GM18508 (cell line): ENCODE data around the gene SIL1.

Experiments
- ATAC-seq: cut with Tn5 transposase; IDR thresholded peaks from one replicate; pipeline ENCODE4 v1.9.1; 2021; ENCODE audit warnings: moderate number of reproducible peaks; ENCODE audit not compliant: insufficient read depth, unreplicated experiment

The SIL1 gene

DNA sequence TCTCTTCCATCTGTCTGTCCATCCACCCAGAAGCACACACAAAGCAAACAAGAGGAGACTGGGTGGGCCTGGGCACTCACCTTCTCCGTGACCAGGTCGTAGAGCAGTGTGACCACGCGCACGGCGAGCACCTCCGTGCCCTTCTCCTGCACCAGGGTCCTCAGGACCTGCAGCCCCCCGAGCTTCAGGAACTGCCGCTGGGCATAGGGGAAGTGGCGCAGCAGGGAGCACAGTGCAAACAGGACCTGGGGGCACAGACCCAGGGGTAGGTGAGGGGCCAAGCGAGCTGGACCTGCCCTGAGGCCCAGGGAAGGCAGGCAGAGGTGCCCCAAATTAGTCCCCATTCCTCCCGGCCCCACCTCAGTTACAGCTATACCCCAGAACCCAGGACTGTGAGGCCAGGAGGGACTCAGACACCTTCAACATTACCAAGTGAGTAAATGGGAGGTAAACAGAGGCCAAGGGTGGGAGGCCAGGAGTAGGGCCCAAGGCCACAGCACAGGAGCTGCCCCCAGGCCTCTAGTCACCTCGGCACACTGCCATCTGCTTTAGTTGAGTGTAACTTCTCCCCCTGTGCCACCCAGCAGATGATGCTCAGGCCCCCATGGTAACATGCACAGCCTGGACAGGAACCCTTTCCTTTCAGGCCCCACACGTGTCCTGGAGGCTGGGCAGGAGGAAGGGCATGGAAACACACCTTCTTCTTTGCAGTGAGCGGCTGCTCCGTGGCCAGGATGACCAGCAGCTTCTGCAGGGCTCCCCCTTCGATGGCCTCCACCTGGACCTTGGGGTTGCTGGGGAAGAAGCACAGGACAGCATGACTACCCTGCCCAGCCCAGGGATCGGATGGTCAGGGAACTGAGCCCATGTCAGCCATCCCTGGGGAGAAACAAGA lies 246.8 kb downstream of the SIL1 start:
- ATAC-seq = no peak

DNA sequence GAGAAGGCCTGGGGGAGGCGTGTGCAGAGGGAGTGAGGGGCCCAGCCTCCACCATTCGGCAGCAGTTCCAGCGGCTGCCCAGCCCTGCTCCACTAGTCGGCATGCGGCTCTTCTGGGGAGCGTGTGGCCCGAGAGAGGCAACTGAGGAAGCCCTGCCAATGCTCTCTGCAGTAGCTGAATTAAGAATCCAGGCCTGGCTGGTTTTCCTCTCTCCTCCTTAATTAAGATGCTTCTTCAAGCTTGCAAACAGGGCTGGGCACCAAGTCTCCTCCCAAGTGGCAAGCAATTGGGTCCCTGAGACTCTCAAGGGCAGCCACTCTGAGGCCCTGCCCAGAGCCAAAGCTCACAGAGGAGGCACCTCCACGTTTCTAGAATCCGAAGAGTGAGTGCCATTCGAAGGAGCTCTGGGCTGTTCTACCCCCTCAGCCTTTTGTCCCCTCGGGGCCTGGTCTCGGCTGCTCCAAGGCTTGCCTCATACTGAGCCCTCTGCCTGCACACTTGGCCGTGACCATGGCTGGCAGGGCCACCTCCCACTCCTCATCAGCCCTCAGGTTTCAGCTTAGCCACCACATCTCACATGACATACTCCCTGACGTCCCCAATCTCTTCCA lies 247.6 kb downstream of the SIL1 start:
- ATAC-seq = no peak

DNA sequence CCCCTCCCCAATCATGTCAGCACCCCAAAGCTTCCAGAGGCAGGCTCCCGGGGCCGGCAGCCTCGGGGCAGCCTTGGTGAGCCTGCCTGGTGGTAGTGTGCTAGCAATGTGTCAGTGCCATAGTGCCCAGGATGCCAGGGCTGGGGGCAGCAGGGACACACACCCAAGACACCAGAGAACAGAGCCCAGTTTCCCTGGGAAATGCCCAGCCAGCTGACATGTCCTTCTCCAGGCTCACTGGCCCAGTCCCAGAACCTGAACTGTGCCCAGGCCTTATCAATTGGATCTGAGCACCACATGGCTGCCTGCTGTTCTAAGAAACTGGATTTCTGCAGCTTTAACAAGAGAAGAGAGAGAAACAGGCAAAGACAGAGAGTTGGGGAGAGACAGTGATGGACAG lies 248.2 kb downstream of the SIL1 start:
- no peak for ATAC-seq

DNA sequence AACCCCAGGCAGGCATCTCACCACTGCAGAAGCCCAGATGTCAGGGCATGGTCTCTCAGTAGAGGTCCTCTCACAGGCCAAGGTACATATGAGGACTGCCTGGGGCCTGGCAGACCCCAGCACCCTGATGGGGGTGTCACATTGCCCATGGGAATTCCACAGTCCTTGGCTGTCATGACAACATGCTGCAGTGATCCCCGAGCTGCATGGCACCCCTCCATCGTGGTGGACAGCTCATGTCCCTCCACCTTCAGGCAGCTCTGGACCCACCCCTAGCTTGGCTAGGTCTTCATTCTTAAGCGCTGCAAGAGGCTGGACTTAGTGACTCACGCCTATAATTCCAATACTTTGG lies 249.0 kb downstream of the SIL1 start:
- no peak for ATAC-seq

DNA sequence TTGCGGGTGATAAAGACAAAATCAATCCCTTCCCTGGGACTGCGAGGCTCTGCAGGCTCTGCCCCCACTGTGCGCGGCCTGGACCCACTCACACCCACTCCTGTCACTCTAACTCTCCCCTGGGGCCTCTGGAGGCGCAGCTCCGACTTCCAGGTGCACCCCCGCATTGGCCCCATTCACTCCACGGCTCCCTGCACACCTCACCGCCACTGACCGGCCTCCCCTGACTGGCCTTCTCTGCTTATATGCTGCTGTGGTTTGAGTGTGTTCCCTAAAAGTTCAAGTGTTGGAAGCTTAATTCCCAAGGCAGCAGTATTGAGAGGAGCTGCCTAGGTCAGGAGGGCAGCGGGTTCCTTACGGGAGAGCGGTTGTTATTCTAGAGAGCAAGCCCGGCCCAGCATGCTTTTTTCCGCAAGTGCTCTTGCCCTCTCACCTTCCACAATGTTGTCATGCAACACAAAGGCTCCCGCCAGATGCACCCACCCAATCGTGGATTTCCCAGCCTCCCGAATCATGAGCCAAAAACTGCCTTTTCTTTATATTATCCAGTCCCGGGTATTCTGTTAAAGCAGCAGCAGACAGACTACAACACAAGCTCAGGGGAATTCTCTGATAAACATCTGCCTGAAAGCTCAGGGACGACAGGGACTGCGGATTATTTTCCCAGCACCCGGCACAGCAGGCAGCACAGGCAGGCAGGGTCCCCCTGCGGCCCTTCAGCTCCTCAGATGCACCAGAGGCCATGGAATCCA lies 249.5 kb downstream of the SIL1 start:
- no peak for ATAC-seq

DNA sequence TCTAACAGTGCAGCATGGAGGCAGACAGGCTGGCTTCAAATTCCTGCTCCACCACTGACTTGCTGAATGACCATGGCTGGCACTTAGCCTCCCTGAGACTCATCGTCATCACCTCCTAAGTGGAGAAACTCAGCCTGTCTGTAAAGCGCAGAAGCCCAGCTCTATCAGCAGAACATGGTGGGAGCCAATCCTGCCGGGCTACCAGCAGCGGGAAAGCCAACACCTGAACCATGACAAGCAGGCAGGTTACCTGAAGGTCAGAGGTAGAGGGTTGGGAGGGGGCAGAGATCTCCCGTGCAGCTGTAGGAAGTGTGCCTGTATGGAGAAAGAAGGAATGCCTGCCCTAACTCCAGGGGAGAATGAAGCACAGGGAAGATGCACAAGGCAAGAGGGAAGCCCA lies 250.4 kb downstream of the SIL1 start:
- no peak for ATAC-seq

DNA sequence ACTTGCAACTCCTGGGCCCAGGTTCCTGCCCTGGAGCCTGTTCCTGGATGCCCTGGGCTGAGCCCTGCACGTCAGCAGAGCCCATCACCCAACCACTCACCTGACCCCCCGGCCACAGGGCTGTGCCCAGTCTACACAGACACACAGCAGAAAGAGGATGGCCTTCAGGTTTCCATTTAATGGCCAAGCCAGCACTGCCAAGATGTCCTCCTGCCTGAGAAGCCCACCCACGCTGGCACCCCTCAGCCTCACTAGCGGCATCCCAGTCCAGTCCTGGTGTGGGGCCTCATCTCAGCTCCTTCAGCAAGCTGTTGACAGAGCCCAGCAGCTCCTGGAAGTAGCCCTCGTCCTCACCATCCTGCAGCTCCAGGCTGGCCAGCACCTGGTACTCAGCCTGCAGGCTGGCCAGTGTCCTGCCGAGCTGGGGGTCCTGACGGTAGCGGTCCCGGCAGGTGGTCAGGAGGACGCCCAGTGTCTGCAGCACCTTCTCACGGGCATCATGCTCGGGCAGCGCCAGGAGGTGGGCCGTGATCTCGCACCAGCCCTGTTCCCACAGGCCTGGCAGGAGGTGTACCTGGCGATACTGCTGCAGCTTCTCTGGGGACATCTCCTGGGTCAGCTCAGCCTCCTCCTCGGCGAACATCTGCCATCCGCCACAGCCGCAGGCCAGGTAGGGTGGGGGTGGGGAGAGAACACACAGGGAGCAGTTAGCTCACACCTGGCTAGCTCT lies 251.2 kb downstream of the SIL1 start:
- ATAC-seq = no peak

DNA sequence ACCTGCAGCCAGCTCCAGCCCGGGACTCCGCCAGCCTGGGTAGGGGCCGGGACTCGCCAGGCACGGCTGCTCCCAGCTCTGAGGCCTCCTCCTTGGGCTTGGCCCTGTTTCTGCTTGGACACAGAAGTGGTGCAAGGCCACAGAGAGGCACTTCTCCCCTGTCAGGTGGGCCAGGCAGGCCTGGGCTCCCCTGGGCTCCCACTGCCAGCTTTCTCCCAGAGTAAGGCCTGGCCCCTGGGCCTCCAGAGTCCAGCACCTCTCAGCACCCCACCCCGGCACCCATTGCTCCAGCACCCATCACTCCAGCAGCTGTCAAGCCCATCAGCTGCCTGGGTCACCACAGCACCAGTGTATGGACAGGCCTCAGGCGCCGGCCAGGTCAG lies 251.9 kb downstream of the SIL1 start:
- no peak for ATAC-seq

DNA sequence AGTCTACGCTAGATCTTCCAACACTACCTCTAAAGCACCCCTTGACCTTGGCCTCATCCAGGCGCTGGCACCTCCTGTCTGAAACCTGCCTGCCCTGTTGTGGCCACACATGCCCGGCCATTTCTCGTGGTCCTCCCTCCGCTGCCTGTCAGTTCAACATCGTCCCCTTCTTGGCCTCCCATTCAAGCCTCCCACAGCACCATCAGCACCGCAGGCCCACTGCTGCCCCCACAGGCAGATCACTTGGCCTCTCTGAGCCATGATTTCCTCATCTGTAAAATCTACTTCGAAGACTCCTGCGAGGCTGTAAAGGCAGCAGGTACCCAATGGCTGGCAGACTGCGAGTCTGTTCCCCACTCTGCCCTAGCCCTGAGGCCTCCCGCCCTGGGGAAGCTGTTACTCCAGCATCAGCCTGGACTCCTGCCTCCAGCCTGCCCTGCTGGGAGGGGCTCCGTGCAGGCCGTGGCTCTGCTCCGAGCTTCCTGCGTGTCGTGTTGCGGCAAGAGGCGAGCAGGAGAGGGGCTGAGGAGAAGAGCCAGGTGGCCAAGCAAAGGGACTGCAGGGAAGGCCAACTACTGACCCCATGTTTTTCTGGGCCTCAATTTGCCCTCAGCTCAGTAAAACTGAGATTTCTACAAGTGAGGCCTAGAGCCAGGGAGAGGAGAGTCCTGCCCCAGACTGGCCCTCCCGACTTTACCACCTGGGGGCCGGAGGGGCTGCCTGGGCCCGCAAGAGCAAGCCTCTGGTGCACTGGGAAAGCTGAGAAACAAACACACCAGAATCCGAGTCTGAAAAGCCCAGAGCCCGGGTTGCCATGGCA lies 252.5 kb downstream of the SIL1 start:
- no peak for ATAC-seq

DNA sequence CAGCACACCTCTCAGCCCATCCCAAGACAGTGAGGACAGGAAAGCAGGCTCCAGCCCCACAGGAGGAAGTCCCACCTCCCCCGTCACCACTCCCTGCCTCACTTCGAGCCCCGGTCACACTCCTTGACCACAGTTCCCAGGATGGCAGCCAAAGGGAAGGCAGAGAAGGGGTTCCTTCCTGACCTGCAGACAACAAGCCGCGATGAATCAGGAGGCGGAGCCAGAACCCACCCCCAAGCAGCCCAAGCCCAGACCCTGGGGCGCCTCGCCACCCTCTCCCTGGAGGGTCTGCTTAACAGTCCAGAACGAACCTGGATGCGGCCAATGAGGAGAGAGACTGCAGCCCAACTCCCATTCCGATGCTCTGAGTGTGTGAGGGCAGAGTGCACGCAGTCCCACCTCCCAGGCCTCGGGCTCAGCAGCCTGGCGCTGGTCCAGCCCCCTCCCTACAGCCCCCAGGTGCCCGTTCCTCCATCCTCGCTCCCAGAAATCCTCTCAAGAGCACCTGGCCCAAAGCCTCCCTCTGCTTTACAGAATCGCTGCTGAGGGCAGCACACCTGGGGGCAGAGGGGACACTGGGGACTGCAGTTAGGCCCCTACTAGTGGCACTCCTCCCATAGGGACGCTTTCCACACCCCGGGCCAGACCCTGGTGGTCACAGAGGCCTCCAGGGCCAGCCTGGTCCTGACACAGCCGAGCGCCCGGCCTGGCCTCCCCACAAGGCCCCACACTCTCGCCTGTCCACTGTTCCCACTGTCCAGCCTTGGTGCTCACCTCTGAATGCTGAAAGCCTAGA lies 253.4 kb downstream of the SIL1 start:
- ATAC-seq = no peak

DNA sequence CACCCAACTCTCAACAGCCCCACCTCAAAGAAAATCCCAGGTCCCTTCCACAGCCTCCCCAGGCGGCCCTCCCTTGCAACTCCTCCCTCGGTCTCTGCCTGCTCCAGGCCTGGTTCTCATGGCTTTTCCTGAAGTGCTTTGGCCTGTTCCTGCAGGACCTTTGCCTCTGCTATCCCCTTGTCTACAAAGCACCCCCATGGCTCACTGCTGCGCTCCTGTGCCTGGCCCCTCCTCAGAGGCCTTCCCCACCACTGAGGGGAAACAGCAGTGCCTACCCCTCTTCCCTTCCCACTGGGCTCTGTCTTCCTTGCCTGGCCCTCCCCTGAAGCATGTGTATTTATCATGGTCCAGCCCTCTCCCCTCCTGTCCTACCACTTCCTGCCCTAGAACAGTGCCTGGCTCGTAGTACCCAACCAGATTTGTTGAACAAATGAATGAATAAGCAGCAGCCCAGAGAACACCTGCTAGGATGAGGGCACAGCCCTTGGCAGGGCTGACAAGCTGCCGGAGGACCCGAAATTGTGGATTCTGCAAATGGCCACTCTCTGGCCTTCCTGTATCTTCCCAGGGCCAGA lies 254.5 kb downstream of the SIL1 start:
- ATAC-seq = no peak

DNA sequence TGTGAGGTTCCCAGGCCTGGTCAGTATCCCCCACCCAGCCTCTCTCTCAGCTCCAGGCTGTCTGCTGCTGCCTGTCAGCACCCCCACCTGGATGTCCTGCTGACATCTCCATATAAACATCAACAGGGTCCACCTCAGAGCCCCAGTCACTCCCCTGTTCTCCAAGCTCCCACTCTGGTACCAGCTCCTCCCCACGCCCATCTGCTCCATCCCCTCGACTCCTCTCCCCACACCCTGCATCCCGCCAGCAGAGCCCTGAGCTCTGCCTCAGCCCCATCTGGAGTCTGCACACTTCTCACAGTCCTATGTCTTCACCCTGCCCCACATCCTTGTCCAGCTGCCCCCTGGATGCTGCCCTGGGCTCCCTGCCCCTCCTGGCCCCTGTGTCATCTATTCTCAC lies 255.3 kb downstream of the SIL1 start:
- no peak for ATAC-seq

DNA sequence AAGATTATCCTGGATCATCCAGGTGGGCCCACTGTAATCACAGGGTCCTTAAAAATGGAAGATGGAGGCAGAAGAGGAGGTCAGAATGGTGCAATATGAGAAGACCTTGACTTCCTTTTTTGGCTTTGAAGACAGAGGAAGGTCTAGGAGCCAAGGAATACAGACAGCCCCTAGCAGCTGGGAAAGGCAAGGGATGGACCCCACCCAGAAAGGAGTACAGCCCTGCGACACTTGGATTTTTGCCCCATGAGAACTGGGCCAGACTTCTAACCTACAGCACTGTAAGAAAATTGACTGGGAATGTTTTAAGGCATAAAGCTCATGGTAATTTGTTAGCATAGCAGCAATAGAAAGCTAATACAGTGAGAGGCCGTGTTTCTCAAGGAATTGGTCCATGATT lies 256.1 kb downstream of the SIL1 start:
- ATAC-seq = no peak

DNA sequence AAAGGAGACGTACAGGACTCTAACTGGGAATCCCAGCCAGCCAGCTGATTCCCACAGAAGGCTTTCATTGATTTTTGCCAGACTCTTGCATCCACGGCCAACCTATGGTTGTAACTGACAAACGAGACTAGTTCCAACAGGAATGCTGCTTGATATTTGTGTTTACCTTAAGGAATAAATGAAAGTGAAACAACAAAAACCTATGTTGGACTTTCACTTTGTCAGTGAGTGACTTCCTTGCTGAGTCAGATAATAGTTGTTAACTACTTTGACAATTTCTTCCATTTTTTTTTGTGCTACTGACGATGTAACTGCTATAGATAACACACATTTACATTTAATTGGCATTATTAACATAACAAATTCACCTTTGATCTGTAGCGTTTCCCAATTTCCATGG lies 259.6 kb downstream of the SIL1 start:
- no peak for ATAC-seq

DNA sequence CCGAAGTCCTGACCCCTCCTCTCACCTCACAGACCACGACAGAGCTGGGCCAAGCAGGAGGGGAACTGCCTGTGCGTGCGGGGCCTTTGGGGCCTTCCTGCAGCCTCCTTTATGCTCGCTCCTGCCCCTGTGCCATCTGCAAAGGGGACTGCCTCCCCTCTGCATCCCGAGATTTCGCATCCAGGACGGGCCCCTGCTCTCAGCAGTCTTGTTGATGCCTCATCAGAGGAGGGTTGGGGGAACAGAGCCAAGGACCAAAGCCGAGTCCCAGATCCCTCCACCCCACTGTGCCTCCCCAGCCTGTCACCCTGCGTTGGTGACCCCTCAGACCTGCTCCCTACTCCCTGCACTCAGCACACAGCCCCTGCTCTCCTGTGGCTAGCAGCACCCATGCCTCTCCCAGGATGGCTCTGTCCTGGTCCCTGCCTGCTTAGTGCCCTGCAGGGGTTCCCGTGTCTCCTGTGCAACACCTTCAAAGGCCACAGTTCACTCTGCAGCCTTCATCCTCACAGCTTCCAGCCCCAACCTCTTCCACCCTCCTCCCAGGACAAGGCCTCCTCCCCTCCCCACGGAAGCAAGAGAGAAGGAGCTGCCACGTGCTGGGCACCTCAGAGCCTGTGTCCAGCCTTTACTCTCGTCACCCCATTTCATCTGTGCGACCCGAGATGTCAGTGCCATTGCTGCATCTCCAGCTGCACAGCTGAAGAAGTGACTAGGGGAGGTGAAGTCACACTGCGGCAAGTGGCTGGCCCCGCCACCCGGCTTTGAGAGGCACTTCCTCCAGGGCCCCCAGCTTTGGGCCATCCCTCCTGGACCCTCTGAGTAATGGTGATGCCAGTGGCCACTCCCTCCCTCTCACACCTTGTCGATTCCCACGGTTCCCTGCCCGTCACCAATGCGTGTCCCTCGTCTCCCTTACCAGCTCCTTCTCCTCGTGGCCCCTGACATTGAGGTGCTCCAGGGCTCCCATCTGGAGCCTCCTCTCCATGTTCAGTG lies 260.5 kb downstream of the SIL1 start:
- ATAC-seq = no peak

DNA sequence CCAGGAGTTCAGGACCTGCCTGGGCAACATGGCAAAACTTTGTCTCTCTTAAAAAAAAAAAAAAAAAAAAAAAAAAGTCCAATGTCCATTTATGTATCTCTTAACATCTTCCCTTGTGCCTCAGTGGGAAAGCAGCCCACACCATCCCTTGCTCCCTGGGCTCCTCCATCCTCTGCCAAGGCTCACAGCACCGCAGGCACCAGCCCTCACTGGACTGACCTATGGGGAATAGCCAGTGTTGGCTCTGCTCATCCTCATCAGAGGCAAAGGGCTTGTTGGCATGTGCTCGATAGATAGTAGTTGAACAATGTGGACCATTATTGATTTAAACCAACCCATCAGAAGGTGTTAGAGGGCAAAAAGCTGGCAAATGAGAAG lies 261.2 kb downstream of the SIL1 start:
- no peak for ATAC-seq

DNA sequence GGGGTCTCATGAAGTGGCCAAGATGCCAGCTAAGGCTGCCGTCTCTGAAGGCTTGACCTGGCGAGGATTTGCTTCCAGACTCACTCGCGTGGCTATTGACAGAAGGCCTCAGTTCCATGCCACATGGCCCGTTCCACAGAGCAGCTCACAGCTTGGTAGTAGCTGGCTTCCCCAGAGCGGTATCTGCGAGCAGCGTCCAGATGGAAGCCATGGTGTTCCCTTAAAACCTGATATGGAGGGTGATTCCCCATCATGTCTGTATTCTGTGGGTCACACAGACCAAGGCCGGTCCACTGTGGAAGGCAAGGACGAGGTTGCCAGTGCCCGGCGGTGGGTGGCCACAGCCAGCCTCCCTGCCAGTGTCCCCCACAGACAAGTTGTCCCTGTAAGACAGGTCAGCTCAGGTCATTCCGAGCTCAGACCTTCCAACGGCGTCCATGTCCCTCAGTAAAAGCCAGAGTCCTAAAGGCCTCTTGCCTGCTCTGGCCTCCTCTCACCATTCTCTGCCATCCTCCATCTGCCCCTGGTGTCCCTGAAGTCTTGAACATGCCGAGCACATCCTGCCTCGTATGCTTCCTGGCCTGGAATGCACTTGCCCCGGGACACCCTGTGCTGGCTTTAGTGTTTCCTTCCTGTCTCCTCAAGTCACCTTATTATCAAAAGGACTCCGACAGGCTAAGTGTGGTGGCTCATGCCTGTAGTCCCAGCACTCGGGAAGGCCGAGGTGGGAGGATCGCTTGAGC lies 261.8 kb downstream of the SIL1 start:
- no peak for ATAC-seq
